ENCODE results near the gene PDGFA.

DNA sequence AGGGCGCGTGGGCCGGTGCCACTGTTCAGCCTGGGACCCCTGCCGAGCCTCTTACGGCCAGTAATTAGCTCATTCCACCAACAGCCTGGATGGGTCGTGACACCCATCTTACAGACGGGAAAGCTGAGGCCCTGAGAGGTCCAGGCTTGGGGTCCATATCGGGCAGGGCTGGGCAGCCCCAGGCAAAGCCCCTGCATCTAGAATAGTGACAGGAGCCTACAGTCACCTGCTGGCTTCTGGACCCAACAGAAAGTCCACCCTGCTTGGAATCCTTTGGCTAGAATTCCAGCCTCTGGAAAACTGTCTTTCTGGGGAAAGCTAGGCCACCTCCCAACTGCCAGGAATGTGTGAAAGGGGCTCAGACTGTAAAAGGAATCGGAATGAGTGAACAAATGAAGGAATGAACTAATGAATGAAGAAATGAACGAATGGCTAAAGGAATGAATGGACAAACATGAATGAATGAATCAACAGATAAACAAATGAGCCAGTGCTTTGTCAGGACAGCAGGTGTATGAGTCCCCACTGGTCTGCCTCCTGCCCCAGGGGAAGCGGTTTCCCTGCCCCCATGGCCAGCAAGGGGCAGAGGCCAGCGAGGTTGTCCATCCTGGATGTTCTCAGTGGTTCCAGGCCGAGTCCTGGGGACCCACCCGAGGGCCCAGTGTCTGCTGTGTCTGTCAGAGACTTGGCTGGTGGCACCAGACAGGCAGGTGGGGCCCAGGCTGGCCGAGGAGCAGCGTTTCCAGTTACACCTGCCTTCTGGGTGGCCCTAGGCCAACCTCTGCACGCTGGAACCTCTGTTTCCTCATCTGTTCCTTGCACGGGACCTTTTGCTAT, 24.1 kb upstream of the PDGFA start:
- TF ChIP-seq POLR2A (IDR thresholded peaks at IDR 0.05) (no peak), POLR2AphosphoS5 (IDR thresholded peaks at IDR 0.05) (no peak)
